NCI-H2107 (cell line): ENCODE results near the gene TTLL10.

ENCODE experiments used
- DNase-seq: peaks from one replicate; lab custom pipeline; 2025; lab: John Stamatoyannopoulos, UW

Gene TTLL10

GRCh38 chr1:1236945-1237873, 63.5 kb downstream of the TTLL10 start:
- DNase-seq, result no peak

GRCh38 chr1:1237874-1238701, 64.4 kb downstream of the TTLL10 start:
- DNase-seq, result no peak

- no peak for DNase-seq
Measured at GRCh38 chr1:1238702-1239178, 65.1 kb downstream of the TTLL10 start.

GRCh38 chr1:1239227-1239613, 65.5 kb downstream of the TTLL10 start:
- no peak for DNase-seq

GRCh38 chr1:1239614-1240347, 66.1 kb downstream of the TTLL10 start:
- DNase-seq, result no peak

GRCh38 chr1:1240348-1240732, 66.7 kb downstream of the TTLL10 start:
- DNase-seq, result no peak

- no peak for DNase-seq
Measured at GRCh38 chr1:1240822-1241587, 67.3 kb downstream of the TTLL10 start.

- DNase-seq, result no peak
Measured at GRCh38 chr1:1241588-1242219, 68.0 kb downstream of the TTLL10 start.

- DNase-seq, result no peak
Measured at GRCh38 chr1:1242461-1243265, 69.0 kb downstream of the TTLL10 start.

GRCh38 chr1:1243266-1243660, 69.6 kb downstream of the TTLL10 start:
- no peak for DNase-seq

- DNase-seq, result no peak
Measured at GRCh38 chr1:1243807-1244191, 70.1 kb downstream of the TTLL10 start.

- no peak for DNase-seq
Measured at GRCh38 chr1:1244192-1244811, 70.6 kb downstream of the TTLL10 start.

GRCh38 chr1:1245178-1245816, 71.6 kb downstream of the TTLL10 start:
- DNase-seq, result no peak

- no peak for DNase-seq
Measured at GRCh38 chr1:1245817-1246576, 72.3 kb downstream of the TTLL10 start.

GRCh38 chr1:1246577-1247340, 73.1 kb downstream of the TTLL10 start, which contains the start of gene C1QTNF12:
TSS of gene C1QTNF12 (minus strand) at chr1:1246722. CDS start at chr1:1246690, 32 bp downstream.
- DNase-seq, result no peak

GRCh38 chr1:1247341-1247913, 73.7 kb downstream of the TTLL10 start:
- DNase-seq, result no peak
